GM15510 (cell line): Measurements from ENCODE around the gene POLR1H.

Source experiments
- POLR2A ChIP-seq: IDR thresholded peaks from 3 replicates; pipeline ENCODE4 v1.6.1; 2011; ENCODE audit warnings: borderline replicate concordance; ENCODE audit not compliant: insufficient read length; ENCODE audit errors: extremely low read depth

The POLR1H gene

GRCh38 chr6:30047220-30047619 is 13.8 kb upstream of the POLR1H start:
- no peak for TF ChIP-seq POLR2A

GRCh38 chr6:30053682-30054081 is 7.4 kb upstream of the POLR1H start:
- no peak for TF ChIP-seq POLR2A

GRCh38 chr6:30055513-30055912 is 5.6 kb upstream of the POLR1H start:
- no peak for TF ChIP-seq POLR2A

GRCh38 chr6:30060606-30061091 is 416 bp upstream of the POLR1H start:
- no peak for TF ChIP-seq POLR2A

GRCh38 chr6:30061858-30062458 is 893 bp downstream of the POLR1H start:
- no peak for TF ChIP-seq POLR2A

GRCh38 chr6:30062471-30063178 is 1.6 kb downstream of the POLR1H start:
- no peak for TF ChIP-seq POLR2A

DNA sequence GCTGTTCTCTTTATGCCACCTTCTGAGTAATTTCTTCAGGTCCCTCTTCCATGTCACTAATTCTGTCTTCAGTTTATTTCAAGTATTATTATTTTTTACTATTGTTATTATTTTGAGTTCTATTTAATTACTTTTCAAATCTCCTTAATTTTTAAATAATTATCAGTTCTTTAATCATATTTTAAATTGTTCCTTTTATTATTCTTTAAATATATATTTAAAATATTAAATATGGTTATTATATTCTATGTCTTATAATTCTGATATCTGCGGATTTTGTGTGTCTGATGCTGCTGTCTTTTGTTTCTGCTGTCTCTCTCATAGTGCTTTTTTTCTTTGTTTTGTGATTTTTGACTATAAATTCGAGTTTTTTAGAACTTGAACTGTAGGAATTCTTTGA is 2.2 kb downstream of the POLR1H start:
- TF ChIP-seq POLR2A = no peak

DNA sequence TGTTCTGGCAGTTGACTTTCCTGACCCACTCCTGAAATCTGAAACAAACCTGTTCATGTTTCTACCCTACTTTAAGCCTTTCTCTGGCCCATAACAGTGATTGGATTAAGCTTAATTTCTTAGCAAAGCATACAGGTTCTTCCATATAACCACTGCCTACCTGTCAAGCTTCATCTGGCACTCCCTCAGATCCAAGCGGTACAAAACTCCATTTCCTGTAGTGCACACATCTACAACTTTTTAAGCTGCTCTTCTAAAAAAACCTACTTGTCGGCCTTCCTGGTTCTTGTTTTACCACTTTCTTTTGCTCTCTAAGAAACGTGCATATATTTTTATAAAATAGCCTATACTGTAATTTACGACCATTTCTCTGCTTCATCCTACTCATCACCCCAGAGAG is 5.0 kb downstream of the POLR1H start:
- no peak for TF ChIP-seq POLR2A

DNA sequence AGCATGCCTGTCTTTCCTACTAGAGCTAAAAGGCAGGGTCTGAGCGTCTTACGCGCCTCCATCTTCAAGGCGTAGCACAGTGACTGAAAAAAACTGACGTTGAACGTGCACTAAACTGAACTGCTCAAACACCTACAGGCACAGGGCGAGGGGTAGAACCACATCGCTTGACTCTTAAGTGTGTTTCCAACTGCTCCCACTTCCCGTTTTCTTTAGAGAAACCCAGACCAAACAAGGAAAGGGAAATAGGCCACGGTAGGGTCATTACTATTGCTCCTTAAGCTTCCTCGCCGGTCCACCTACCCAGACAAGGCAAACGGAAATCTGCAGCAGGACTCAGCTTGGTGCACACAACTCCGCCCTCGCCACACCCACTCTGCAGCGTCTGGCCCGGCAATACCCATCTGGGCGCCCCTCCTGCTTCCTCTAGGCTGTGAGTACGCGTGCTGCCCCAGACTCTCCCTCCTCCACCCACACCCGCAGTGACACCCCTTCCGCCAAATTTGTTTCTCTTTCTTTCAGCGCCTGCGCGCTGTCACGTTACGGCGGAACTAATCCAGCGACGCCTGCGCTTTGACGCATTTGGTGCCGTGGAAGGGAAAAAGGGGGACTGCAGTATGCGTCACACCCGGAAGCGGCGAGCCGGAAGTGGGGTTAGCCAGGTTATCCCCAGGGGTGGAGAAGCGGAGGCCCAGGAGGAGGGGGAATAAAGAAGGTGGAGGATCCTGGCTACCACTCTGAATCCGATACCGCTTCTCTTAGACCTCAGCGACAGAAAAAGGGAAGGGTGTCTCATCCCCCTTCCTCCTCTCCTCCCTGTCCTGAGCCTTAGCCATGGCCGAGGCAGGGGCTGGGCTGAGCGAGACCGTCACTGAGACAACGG is 5.8 kb downstream of the POLR1H start, which contains the start of gene PPP1R11:
TSS of gene PPP1R11 (plus strand) at position 622 of the 883 bp plus-strand sequence. CDS start at position 835, 213 bp downstream.
- peak; percentile 83 for TF ChIP-seq POLR2A

- TF ChIP-seq POLR2A = no peak
Measured at GRCh38 chr6:30067460-30068139, 6.5 kb downstream of the POLR1H start.

DNA sequence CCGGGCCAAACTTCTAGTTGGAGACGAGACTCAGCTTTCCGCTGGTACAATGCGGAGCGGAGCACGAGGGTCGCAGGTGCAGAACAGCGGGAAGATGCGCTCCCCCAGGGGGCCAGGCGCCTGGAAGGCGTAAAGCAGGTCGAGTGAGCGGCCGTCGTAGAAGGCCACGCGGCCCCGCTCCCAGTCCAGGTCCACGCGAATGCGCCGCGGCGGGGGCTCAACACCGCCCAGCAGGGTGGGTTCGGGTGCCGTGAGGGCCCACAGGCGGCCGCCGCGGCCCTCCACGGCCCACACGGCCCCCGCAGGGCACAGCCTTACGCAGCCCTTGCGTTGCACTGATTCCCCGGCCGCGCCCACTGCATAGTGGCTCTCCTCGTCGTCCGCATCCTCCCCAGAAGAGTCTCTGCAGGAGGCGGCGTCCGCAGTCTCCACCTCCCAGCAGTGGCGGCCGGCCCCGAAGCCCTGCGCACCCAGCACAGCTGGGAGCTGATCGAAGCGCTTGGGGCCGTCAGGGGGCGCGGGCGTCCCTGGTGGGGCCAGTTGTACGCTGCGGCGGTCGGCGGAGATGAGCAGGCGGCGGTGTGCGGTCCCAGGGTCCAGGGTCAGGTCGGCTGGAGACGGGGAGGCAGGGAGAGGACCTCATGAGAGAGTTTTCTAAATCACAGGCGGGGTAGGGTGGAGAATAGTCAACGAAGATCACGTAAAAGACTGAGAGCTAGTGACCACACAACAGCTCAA is 10.2 kb downstream of the POLR1H start:
- no peak for TF ChIP-seq POLR2A

DNA sequence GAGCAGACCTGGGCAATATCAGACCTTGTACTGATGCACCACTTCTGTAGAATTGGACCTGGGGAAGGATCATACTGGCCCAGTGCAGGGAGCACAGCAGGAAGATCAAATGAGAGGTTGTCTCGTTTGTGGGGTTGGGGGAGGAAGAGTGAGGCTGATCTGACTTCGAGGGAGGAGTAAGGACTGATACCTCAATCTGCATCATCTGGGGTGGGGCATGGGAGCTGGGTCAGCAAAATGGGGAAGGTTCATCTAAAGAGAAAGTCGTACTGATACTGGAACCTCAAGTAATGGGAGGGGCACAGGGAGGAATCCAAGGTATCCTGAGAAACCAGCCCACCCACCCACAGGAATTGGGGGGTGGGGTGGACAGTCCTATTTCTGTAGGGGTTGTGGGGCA is 10.8 kb downstream of the POLR1H start:
- TF ChIP-seq POLR2A = no peak

GRCh38 chr6:30073489-30074235 is 12.6 kb downstream of the POLR1H start:
- TF ChIP-seq POLR2A = no peak
